Endometrium (tissue), 2 donors: ENCODE measurements around the gene UBE2U.

ENCODE experiments used
- FAIRE-seq: peaks from 2 replicates; lab custom pipeline; 2012; peaks lifted over from hg19 to GRCh38; lab: Jason Lieb, UNC
- donor health status: control.
- donor health status: control.

UBE2U gene

GRCh38 chr1:64293820-64294219 lies 90.4 kb downstream of the UBE2U start:
- FAIRE-seq = no peak

DNA sequence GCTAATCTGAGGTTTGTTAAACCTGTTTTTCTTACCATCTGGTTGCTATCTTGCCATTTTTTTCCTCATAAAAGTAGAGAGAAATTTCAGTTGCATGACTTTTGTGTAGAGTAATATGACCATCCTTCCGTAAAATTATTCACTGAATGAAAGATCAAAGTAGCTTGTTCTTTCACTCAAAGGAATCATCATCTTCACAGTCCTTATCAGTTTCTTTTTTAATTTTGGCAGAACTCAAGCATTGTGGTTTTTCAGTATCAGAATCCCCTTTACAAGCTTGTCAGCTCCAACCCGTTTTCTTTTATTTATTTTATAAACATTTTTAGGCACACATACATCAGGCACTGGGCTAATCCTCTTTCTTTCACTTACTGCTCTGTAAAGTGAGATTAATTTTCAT lies 91.7 kb downstream of the UBE2U start:
- no peak for FAIRE-seq

DNA sequence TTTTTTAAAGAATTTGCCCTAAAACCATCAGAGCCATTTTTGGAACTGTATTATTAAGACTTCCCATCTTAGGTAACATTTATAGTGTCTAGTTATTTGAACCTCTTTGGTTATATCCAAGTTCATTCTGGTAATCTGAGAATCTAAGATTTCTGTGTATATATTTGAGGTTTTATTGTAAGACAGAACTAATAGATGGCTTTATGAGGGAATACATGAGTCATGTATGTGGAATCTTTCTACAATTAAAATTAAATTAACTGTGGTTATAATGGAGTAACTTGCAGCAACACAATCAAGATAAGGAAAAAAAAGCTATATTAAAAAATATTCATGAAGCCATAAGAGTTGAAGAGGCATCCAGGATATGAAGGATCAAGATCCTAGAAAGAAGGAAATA lies 92.1 kb downstream of the UBE2U start:
- no peak for FAIRE-seq

GRCh38 chr1:64296459-64296858 lies 93.0 kb downstream of the UBE2U start:
- no peak for FAIRE-seq

- no peak for FAIRE-seq
These were observed 98.8 kb downstream of the UBE2U start for GRCh38 chr1:64302194-64302593.

DNA sequence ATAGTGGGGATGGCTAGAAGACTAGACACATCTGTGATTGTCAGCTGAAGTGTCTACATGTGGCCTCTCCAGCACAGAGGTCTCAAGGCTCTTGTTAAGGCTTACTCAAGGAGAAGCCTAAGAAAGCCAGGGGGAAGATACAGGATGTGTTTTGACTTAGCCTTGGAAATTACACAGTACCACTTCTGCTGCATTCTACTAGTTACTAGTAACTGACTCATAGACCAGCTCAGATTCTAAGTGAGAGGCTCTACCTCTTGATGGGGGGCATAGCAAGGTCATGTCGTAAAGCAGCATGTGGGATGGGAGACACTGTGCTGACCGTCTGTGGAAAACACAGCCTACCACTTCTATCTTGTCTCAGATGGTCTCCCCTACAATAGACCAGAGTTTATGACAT lies 99.5 kb downstream of the UBE2U start:
- FAIRE-seq = no peak

GRCh38 chr1:64304823-64305222 lies 101.4 kb downstream of the UBE2U start:
- FAIRE-seq = no peak

DNA sequence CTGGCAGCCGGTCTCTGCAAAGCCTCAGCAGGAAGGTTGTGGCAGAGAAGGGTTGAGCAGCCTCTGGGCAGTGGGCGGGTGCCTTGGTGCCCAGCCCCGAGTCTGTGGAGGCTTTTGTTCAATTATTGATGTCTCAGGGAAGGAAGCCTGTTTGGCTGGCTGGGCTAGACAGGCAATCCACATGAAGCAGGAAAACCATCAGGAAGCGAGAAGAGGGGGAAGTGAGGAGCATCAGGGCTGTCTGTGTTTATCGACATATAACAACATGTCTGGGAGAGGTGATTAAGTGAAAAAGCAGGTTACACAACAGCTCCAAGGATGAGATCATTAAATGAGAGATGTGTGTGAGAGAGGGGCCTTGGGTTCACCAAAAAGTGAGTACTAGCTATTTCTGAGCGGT lies 105.4 kb downstream of the UBE2U start:
- FAIRE-seq = no peak

- FAIRE-seq = no peak
These were observed 106.0 kb downstream of the UBE2U start for GRCh38 chr1:64309431-64309831.

GRCh38 chr1:64310760-64311159 lies 107.3 kb downstream of the UBE2U start:
- no peak for FAIRE-seq

- FAIRE-seq = no peak
These were observed 109.0 kb downstream of the UBE2U start for GRCh38 chr1:64312431-64312830.

DNA sequence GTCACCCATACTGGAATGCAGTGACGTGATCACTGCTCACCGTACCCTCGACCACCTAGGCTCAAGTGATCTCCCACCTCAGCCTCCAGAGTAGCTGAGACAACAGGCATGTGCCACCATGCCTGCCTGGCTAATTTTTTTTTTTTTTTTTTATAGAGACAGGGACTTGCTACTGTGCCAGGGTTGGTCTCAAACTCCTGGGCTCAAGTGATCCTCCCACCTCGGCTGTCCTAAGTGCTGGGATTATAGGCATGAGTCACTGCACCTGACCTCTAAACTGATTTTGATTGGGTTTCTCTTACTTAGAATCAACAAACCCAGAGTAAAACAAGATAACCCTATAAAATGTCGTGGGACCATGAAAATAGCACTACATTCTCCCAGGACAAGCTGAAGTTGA lies 112.0 kb downstream of the UBE2U start:
- no peak for FAIRE-seq
